A549 (cell line): ENCODE data around the gene THEMIS2. TPM values are rescaled to one million over a fixed set of nuclear protein-coding genes. Genes with fewer than 3 reads are reported as not detected.

Experiments
- ATAC-seq, 2 experiments: fragments of 200-7000 bp in 1 of 2; fragments of >200 bp in 1 of 2; cut with Nextera tagmentation in 1 of 2; cut with Tn5 transposase in 1 of 2; 3 replicates each; pipeline versions ENCODE4 v1.8.0 to v1.9.1; 2018 to 2020; ENCODE audit warnings: mild to moderate bottlenecking in 1 of 2, moderate library complexity in 1 of 2
- CTCF ChIA-PET: fragments of 300-600 bp; sonication (Branson Sonifier 250); formaldehyde crosslinking; extraction: SDS; loops from one replicate; lab custom pipeline; 2021; ENCODE audit warnings: antibody characterized with exemption, inconsistent platforms; lab: Yijun Ruan, JAX
- POLR2A ChIA-PET: fragments of 350-600 bp; formaldehyde crosslinking; extraction: SDS; loops from one replicate; lab custom pipeline; 2021; ENCODE audit warnings: antibody characterized with exemption, inconsistent platforms; lab: Yijun Ruan, JAX
- DNase-seq, 2 experiments: peaks; one replicate each; pipeline versions ENCODE4 v3.0.0 to v3.0.0-alpha.2; 2011 to 2016; ENCODE audit warnings: low read depth in 1 of 2, low spot score in 1 of 2
- FAIRE-seq: peaks from 2 replicates; lab custom pipeline; 2011; peaks lifted over from hg19 to GRCh38; lab: Jason Lieb, UNC
- H3K27ac ChIP-seq, 2 experiments: fragments of >200 bp; sonication (Bioruptor Twin); formaldehyde crosslinking; 3 replicates each; pipeline ENCODE4 v1.5.1; 2016 to 2017
- H3K4me1 ChIP-seq: fragments of >200 bp; sonication (Bioruptor Twin); formaldehyde crosslinking; 3 replicates; pipeline ENCODE4 v1.6.1; 2016
- H3K4me2 ChIP-seq: fragments of >200 bp; sonication (Bioruptor Twin); formaldehyde crosslinking; 3 replicates; pipeline ENCODE4 v1.6.1; 2016
- H3K4me3 ChIP-seq: fragments of >200 bp; sonication (Bioruptor Twin); formaldehyde crosslinking; 3 replicates; pipeline ENCODE4 v1.5.1; 2016
- H3K9me3 ChIP-seq: fragments of >200 bp; sonication (Bioruptor Twin); formaldehyde crosslinking; 3 replicates; pipeline ENCODE4 v1.6.1; 2016
- CBX8 ChIP-seq: fragments of 200-600 bp; sonication (generic); IDR thresholded peaks from 2 replicates; pipeline ENCODE4 v1.6.1; 2016
- EHMT2 ChIP-seq: fragments of 200-600 bp; sonication (generic); IDR thresholded peaks from 2 replicates; pipeline ENCODE4 v1.6.1; 2016; ENCODE audit warnings: antibody characterized with exemption, low read depth, mild to moderate bottlenecking, moderate library complexity
- FOSB ChIP-seq: fragments of 250-450 bp; sonication (Bioruptor Pico); IDR thresholded peaks from 2 replicates; pipeline ENCODE4 v1.5.0; 2020; ENCODE audit warnings: mild to moderate bottlenecking, moderate library complexity
- FOSL2 ChIP-seq, 2 experiments: fragments of 450-650 bp in 1 of 2; fragments of >200 bp in 1 of 2; sonication (Bioruptor Twin) in 1 of 2; formaldehyde crosslinking; IDR thresholded peaks; 2 replicates each; pipeline versions ENCODE4 v1.5.0 to v1.6.1; 2016 to 2020; ENCODE audit warnings: mild to moderate bottlenecking in 1 of 2, moderate library complexity in 1 of 2
- FOXS1 ChIP-seq: fragments of 250-450 bp; sonication (Bioruptor Pico); IDR thresholded peaks from 2 replicates; pipeline ENCODE4 v1.5.0; 2020; ENCODE audit warnings: mild to moderate bottlenecking, moderate library complexity
- HDAC2 ChIP-seq: fragments of 200-600 bp; sonication (generic); IDR thresholded peaks from 2 replicates; pipeline ENCODE4 v1.6.1; 2016
- HOXA7 ChIP-seq: fragments of 250-450 bp; sonication (Bioruptor Pico); IDR thresholded peaks from 2 replicates; pipeline ENCODE4 v1.5.0; 2020; ENCODE audit warnings: mild to moderate bottlenecking, moderate library complexity
- KDM1A ChIP-seq: fragments of 200-600 bp; sonication (generic); IDR thresholded peaks from 2 replicates; pipeline ENCODE4 v1.6.1; 2016; ENCODE audit warnings: low read depth, mild to moderate bottlenecking
- MAFK ChIP-seq: fragments of 450-650 bp; IDR thresholded peaks from 2 replicates; pipeline ENCODE4 v1.6.1; 2014; ENCODE audit not compliant: partially characterized antibody
- MYC ChIP-seq: IDR thresholded peaks from 2 replicates; pipeline ENCODE4 v1.6.1; 2012; ENCODE audit warnings: mild to moderate bottlenecking, inconsistent platforms, low read length, improper control_type of control experiment, borderline replicate concordance
- NFE2L2 ChIP-seq: fragments of 150-350 bp; conservative IDR thresholded peaks from 2 replicates; pipeline ENCODE4 v1.6.1; 2014; ENCODE audit warnings: low read length
- PHF8 ChIP-seq: fragments of 200-600 bp; sonication (generic); IDR thresholded peaks from 2 replicates; pipeline ENCODE4 v1.6.1; 2016; ENCODE audit warnings: low read depth, mild to moderate bottlenecking, antibody characterized with exemption, moderate library complexity, borderline replicate concordance
- RARB ChIP-seq: fragments of 250-450 bp; sonication (Bioruptor Pico); IDR thresholded peaks from 2 replicates; pipeline ENCODE4 v1.8.0; 2021; ENCODE audit warnings: mild to moderate bottlenecking, moderate library complexity
- SMC3 ChIP-seq: fragments of >200 bp; sonication (Bioruptor Twin); formaldehyde crosslinking; IDR thresholded peaks from 3 replicates; pipeline ENCODE4 v1.6.1; 2018; ENCODE audit warnings: inconsistent platforms
- SREBF2 ChIP-seq: fragments of 450-650 bp; IDR thresholded peaks from 2 replicates; pipeline ENCODE4 v1.6.1; 2014; ENCODE audit warnings: mild to moderate bottlenecking, moderate library complexity
- ZNF302 ChIP-seq: fragments of 250-450 bp; sonication (Bioruptor Pico); IDR thresholded peaks from 2 replicates; pipeline ENCODE4 v1.9.0; 2021; ENCODE audit warnings: inconsistent platforms, mild to moderate bottlenecking, moderate library complexity
- WGBS: methylation state at CpG from one replicate; pipeline ENCODE4 v1.1.6; 2017; ENCODE audit errors: missing lambda C conversion rate; 5-methylcytosine and 5-hydroxymethylcytosine counted together
- polyA plus RNA-seq, 4 experiments: library from polyadenylated mRNA; depleted of rRNA in 3 of 4; stranded (reverse); fragments of >200 nt; fragmentation: RNase III in 1 of 4; extraction: RNeasy Plus Mini Kit Qiagen cat#74134 plus additional on column Dnase treatment in 1 of 4; gene quantifications; 2 replicates in 3 of 4; 3 replicates in 1 of 4; pipeline ENCODE4 v1.2.3, GENCODE V29; 2011 to 2017
- TF ChIP-seq, protein P1 (sequence below): fragments of 200-600 bp; sonication (generic); IDR thresholded peaks from 2 replicates; pipeline ENCODE4 v1.6.1; 2016; ENCODE audit warnings: antibody characterized with exemption, mild to moderate bottlenecking, moderate library complexity
- TF ChIP-seq, protein P2 (sequence below): fragments of >200 bp; sonication (Bioruptor Twin); formaldehyde crosslinking; IDR thresholded peaks from 2 replicates; pipeline ENCODE4 v1.6.1; 2016
- TF ChIP-seq, protein P3 (sequence below): fragments of 450-650 bp; IDR thresholded peaks from 2 replicates; pipeline ENCODE4 v1.6.1; 2014; ENCODE audit warnings: antibody characterized with exemption
- TF ChIP-seq, protein P4 (sequence below): fragments of >200 bp; sonication (Bioruptor Twin); formaldehyde crosslinking; IDR thresholded peaks from 3 replicates; pipeline ENCODE4 v1.5.1; 2016
- TF ChIP-seq, protein P5 (sequence below): IDR thresholded peaks from 2 replicates; pipeline ENCODE4 v1.6.1; 2012

Gene THEMIS2
- polyA plus RNA-seq, 2 of the 4 experiments (the other 2 are of a cell fraction), result 0.58 to 0.81 TPM

DNA sequence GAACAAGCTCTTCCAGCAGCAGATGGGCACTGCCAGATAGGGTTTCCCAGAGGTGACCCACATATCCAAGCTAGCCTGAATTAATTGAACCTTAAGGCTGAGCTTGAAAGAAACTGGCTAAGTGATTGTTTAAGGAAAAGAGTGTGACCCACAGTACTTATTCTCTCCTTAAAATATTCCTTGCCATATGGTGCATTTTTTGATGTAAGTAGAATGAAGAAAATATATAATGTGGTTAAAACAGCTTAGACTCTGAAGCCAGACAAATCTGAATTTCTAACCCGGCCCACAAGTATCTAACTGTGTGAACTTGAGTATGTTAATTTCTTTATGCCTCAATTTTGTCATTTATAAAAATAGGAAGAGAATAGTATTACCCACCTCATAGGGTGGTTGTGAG, 36.8 kb upstream of the THEMIS2 start (continued):
- TF ChIP-seq, protein P1, sequence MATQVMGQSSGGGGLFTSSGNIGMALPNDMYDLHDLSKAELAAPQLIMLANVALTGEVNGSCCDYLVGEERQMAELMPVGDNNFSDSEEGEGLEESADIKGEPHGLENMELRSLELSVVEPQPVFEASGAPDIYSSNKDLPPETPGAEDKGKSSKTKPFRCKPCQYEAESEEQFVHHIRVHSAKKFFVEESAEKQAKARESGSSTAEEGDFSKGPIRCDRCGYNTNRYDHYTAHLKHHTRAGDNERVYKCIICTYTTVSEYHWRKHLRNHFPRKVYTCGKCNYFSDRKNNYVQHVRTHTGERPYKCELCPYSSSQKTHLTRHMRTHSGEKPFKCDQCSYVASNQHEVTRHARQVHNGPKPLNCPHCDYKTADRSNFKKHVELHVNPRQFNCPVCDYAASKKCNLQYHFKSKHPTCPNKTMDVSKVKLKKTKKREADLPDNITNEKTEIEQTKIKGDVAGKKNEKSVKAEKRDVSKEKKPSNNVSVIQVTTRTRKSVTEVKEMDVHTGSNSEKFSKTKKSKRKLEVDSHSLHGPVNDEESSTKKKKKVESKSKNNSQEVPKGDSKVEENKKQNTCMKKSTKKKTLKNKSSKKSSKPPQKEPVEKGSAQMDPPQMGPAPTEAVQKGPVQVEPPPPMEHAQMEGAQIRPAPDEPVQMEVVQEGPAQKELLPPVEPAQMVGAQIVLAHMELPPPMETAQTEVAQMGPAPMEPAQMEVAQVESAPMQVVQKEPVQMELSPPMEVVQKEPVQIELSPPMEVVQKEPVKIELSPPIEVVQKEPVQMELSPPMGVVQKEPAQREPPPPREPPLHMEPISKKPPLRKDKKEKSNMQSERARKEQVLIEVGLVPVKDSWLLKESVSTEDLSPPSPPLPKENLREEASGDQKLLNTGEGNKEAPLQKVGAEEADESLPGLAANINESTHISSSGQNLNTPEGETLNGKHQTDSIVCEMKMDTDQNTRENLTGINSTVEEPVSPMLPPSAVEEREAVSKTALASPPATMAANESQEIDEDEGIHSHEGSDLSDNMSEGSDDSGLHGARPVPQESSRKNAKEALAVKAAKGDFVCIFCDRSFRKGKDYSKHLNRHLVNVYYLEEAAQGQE, result no peak
- no peak for TF ChIP-seq RARB
- TF ChIP-seq PHF8, result no peak
- no peak for TF ChIP-seq HOXA7 (CRISPR knock-in tag)

DNA sequence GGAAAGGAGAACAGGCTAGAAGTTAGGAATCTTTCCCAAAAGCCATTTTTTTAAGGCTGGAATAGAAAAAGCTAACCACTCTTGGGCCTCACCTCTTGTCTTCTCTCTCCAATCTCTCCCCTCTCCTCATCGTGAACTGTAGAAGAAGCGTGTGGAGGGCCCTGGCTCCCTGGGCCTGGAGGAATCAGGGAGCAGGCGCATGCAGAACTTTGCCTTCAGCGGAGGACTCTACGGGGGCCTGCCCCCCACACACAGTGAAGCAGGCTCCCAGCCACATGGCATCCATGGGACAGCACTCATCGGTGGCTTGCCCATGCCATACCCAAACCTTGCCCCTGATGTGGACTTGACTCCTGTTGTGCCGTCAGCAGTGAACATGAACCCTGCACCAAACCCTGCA, 22.4 kb upstream of the THEMIS2 start:
- CTCF ChIA-PET, result interaction anchor here (1.3 to 1.8 kb wide), 2 partner anchors 8 to 9 kb away, joined by 4 to 6 read pairs; no protein-coding TSS in a partner anchor

DNA sequence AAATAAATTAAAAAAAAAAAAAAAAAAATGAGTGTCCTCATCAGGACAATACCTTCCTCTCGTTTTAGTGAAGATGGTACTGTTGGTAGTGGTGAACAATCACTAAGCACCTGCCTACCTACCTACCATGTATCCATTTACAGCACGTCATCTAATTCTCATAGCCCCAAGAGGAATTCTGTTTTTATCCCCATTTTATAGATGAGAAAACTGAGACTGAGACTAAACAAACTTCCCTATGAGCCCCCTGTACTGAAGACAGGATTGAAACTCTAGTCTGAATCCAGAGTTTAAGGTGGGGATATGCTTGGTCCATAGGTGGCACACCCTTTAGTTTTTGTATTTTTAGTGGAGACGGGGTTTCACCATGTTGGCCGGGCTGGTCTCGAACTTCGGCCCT, 17.3 kb upstream of the THEMIS2 start:
- CTCF ChIA-PET, result interaction anchor here (6.0 kb wide), 1 partner anchor 121 kb away, joined by 126 read pairs; no protein-coding TSS in a partner anchor

More for the DNA sequence above, 22.4 kb upstream of the THEMIS2 start:
- Histone ChIP-seq H3K4me2 (no peak overlapping the region), H3K27ac (no peak overlapping the region), H3K9me3 (no peaks in the 10 kb centered on the region), H3K4me3 (no peak overlapping the region), H3K4me1 (no peaks in the 10 kb centered on the region)
- WGBS, result 100% methylated on average over 5 of the region's 7 CpGs
- FAIRE-seq (no peak), ATAC-seq (no peak), DNase-seq (no peak)
- TF ChIP-seq HDAC2 (no peak), ZNF302 (CRISPR knock-in tag) (no peak), SREBF2 (no peak), FOSL2 (IDR thresholded peaks at IDR 0.05) (no peak), FOSL2 (CRISPR knock-in tag; IDR thresholded peaks at IDR 0.05) (no peak), MAFK (no peak), MYC (no peak), EHMT2 (no peak), SMC3 (no peak), FOSB (CRISPR knock-in tag) (no peak), CBX8 (no peak), NFE2L2 (no peak), PHF8 (no peak)
- TF ChIP-seq, protein P2, sequence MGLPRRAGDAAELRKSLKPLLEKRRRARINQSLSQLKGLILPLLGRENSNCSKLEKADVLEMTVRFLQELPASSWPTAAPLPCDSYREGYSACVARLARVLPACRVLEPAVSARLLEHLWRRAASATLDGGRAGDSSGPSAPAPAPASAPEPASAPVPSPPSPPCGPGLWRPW, result no peak
- TF ChIP-seq, protein P3, sequence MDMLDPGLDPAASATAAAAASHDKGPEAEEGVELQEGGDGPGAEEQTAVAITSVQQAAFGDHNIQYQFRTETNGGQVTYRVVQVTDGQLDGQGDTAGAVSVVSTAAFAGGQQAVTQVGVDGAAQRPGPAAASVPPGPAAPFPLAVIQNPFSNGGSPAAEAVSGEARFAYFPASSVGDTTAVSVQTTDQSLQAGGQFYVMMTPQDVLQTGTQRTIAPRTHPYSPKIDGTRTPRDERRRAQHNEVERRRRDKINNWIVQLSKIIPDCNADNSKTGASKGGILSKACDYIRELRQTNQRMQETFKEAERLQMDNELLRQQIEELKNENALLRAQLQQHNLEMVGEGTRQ, result no peak
- TF ChIP-seq, protein P4, sequence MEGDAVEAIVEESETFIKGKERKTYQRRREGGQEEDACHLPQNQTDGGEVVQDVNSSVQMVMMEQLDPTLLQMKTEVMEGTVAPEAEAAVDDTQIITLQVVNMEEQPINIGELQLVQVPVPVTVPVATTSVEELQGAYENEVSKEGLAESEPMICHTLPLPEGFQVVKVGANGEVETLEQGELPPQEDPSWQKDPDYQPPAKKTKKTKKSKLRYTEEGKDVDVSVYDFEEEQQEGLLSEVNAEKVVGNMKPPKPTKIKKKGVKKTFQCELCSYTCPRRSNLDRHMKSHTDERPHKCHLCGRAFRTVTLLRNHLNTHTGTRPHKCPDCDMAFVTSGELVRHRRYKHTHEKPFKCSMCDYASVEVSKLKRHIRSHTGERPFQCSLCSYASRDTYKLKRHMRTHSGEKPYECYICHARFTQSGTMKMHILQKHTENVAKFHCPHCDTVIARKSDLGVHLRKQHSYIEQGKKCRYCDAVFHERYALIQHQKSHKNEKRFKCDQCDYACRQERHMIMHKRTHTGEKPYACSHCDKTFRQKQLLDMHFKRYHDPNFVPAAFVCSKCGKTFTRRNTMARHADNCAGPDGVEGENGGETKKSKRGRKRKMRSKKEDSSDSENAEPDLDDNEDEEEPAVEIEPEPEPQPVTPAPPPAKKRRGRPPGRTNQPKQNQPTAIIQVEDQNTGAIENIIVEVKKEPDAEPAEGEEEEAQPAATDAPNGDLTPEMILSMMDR, result no peak
- POLR2A ChIA-PET, result no interaction called here

More for the DNA sequence above, 17.3 kb upstream of the THEMIS2 start:
- POLR2A ChIA-PET, result no interaction called here
- ATAC-seq, result no peak
- H3K4me1 ChIP-seq, result no peaks in the 10 kb centered on the region
- H3K4me2 ChIP-seq, result no peak overlapping the region
- H3K27ac ChIP-seq, result no peak overlapping the region
- H3K4me3 ChIP-seq, result no peak overlapping the region
- WGBS, result 83% methylated on average over 6 of the region's 6 CpGs
- no peak for TF ChIP-seq FOSL2 (IDR thresholded peaks at IDR 0.05)
- no peak for TF ChIP-seq FOSL2 (CRISPR knock-in tag; IDR thresholded peaks at IDR 0.05)
- TF ChIP-seq, protein P5, sequence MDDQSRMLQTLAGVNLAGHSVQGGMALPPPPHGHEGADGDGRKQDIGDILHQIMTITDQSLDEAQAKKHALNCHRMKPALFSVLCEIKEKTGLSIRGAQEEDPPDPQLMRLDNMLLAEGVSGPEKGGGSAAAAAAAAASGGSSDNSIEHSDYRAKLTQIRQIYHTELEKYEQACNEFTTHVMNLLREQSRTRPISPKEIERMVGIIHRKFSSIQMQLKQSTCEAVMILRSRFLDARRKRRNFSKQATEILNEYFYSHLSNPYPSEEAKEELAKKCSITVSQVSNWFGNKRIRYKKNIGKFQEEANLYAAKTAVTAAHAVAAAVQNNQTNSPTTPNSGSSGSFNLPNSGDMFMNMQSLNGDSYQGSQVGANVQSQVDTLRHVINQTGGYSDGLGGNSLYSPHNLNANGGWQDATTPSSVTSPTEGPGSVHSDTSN, result no peak
- TF ChIP-seq, protein P1, result no peak
- TF ChIP-seq KDM1A, result no peak
- no peak for TF ChIP-seq FOXS1
- no peak for TF ChIP-seq RARB
- no peak for DNase-seq
- no peaks in the 10 kb centered on the region for H3K9me3 ChIP-seq
- no peak for FAIRE-seq
